ENCODE data around the gene RRBP1.

RRBP1 gene

DNA sequence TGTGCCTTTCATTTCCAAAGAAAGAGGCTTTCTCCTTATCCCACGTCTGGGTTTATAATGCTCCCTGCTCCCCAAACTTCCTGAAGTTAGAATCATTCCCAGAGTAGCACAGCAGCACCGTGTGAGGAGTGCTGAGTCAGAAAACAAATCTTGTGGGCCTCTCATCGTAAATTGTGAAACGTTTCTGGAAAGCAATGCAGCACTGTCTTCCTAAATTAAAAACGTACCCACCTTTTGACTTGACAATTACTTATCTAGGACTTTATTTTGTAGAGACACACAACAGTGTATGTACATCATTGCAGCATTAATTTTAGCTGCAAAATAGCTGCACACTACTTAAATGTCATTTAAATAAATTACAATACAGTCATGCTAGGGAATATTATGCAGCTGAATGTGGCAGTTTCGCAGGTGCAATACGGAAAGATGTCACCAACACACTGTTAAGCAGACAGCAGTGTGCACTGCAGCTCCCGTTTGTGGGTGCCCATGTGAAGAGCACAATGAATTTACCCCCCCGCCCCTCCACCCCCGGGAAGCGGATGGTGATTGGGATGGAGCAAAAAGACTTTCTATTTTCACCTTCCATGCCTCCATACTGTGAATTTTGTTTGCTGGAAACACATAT, 30.8 kb downstream of the RRBP1 start:
- Histone ChIP-seq H3K27ac (ENCODE audit: low read depth, low read length, poor library complexity, severe bottlenecking) (no peak overlapping the region), H3K9ac (ENCODE audit: low read length) (no peak overlapping the region), H3K79me2 (ENCODE audit: insufficient read depth, low read length) (no peaks in the 10 kb centered on the region), H2AFZ (ENCODE audit: low read length) (no peak overlapping the region), H3K36me3 (ENCODE audit: insufficient read depth, low read length) (peaks cover 22% of the 10 kb centered on the region), H3K9me2 (ENCODE audit: low read depth, low read length) (no peaks in the 10 kb centered on the region), H3K4me3 (ENCODE audit: low read depth, low read length, poor library complexity, severe bottlenecking) (no peak overlapping the region), H4K20me1 (ENCODE audit: insufficient read depth, low read length) (no peaks in the 10 kb centered on the region), H3F3A (ENCODE audit: insufficient read depth, low read length) (no peaks in the 10 kb centered on the region), H3K4me1 (ENCODE audit: insufficient read depth, low read length, severe bottlenecking) (peaks cover 67% of the 10 kb centered on the region), H3K27me3 (ENCODE audit: insufficient read depth, low read length) (no peaks in the 10 kb centered on the region), H3K9me3 (ENCODE audit: low read length) (no peaks in the 10 kb centered on the region), H3K4me2 (ENCODE audit: low read length) (no peak overlapping the region)
- TF ChIP-seq, protein P1, sequence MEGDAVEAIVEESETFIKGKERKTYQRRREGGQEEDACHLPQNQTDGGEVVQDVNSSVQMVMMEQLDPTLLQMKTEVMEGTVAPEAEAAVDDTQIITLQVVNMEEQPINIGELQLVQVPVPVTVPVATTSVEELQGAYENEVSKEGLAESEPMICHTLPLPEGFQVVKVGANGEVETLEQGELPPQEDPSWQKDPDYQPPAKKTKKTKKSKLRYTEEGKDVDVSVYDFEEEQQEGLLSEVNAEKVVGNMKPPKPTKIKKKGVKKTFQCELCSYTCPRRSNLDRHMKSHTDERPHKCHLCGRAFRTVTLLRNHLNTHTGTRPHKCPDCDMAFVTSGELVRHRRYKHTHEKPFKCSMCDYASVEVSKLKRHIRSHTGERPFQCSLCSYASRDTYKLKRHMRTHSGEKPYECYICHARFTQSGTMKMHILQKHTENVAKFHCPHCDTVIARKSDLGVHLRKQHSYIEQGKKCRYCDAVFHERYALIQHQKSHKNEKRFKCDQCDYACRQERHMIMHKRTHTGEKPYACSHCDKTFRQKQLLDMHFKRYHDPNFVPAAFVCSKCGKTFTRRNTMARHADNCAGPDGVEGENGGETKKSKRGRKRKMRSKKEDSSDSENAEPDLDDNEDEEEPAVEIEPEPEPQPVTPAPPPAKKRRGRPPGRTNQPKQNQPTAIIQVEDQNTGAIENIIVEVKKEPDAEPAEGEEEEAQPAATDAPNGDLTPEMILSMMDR (IDR thresholded peaks at IDR 0.05; ENCODE audit: low read length), result no peak
- no peak for TF ChIP-seq EZH2 (IDR thresholded peaks at IDR 0.05; ENCODE audit: borderline replicate concordance, low read length)

DNA sequence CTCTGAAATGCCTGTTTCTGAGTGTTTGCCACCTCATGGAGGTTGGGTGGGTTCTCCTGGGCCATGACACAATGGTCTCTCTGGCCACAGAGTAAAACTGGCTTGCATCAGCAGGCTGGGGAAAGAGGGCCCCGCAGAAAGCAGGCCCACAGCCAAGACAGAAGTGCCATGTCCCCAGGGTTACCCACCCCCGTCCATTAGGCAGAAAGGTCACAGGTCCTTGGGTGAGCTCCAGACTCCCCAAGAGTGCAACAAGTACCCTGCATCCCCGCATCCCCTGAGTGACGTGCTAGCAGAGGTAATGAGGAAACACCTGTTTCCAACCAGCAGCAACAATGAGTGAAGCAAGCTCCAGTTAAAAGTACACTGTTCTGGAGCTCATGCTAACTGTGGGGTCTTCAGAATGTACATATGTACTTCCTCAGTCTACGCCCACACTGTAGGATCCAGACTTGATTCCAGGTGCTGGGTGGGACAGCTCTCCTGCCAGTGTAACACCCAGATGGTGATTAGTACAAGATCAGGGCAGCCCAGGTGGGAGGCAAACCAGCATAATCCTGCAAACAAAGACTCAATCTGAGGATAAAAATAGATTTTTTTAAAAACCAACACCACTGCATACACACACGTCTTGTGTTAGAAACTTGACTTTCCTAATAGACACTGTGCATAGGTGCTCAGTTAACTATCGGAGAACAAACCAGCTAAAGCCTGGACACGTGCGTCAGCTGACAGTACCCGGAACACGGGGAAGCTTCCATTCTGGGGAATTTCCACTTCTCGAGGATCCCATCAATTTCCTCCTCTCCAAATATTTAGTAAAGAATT, 31.5 kb downstream of the RRBP1 start:
- Histone ChIP-seq H3K9me2 (ENCODE audit: low read depth, low read length) (no peaks in the 10 kb centered on the region), H3K9me3 (ENCODE audit: low read length) (no peaks in the 10 kb centered on the region), H3K27me3 (ENCODE audit: insufficient read depth, low read length) (no peaks in the 10 kb centered on the region), H3K4me3 (ENCODE audit: low read depth, low read length, poor library complexity, severe bottlenecking) (no peak overlapping the region), H3K36me3 (ENCODE audit: insufficient read depth, low read length) (peaks cover 17% of the 10 kb centered on the region), H3K9ac (ENCODE audit: low read length) (no peak overlapping the region), H2AFZ (ENCODE audit: low read length) (no peak overlapping the region), H3K4me2 (ENCODE audit: low read length) (no peak overlapping the region; the same call in 1 of the 2 replicates), H3F3A (ENCODE audit: insufficient read depth, low read length) (no peaks in the 10 kb centered on the region), H4K20me1 (ENCODE audit: insufficient read depth, low read length) (no peaks in the 10 kb centered on the region), H3K79me2 (ENCODE audit: insufficient read depth, low read length) (no peaks in the 10 kb centered on the region), H3K27ac (ENCODE audit: low read depth, low read length, poor library complexity, severe bottlenecking) (peak overlapping the region; percentile 50), H3K4me1 (ENCODE audit: insufficient read depth, low read length, severe bottlenecking) (peaks cover 72% of the 10 kb centered on the region)
- no peak for TF ChIP-seq EZH2 (IDR thresholded peaks at IDR 0.05; ENCODE audit: borderline replicate concordance, low read length)
- TF ChIP-seq, protein P1 (IDR thresholded peaks at IDR 0.05; ENCODE audit: low read length), result no peak

DNA sequence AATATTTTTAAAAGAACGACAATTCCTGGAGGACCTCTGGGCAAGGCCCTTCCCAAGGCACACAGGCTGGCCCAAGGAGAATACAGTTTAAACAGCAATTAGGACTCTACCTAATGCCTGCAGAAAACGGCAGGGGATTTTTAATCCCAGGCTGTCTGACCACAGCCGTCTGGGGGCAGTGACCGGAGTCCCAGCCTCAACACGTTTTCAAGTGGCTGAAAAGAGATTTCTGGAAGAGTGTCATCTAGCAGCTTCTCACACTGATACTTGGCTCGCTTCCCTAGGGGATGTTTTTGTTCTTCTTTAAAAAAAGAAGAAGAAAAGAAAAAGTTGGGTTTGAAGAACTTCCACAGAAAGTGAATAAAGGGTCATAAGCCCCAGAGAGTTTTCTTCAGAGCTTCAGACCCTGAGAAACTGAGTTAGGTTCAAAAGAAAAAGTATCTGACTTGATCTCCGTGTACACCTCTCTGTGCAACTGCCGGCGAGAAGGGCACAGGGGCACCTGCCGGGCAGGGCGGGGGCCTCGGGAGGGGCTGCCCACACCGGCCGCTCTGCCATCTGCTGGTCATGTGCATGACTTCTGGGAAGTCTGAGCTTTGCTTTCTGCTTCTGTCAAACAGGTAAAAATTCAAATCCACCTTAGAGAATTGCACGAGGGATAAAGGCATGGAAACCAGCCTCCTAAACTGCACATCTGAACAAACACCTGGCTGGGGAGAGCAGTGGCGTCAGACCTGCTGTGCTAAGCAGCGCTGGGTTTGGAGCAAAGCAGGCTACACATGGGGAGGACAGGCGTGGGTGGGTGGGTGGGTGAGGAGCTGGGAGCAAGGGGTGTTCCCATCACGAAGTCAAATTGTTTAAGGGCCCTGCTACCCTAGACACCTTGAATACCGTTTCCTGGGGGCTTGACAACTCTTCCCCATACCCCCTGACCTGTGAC, 33.0 kb downstream of the RRBP1 start:
- Histone ChIP-seq H3K4me3 (ENCODE audit: low read depth, low read length, poor library complexity, severe bottlenecking) (no peak overlapping the region), H2AFZ (ENCODE audit: low read length) (no peak overlapping the region), H3K4me2 (ENCODE audit: low read length) (peak overlapping the region; percentile 21; the same call in 1 of the 2 replicates), H3K27ac (ENCODE audit: low read depth, low read length, poor library complexity, severe bottlenecking) (peak overlapping the region; percentile 50), H3K9me2 (ENCODE audit: low read depth, low read length) (no peaks in the 10 kb centered on the region), H4K20me1 (ENCODE audit: insufficient read depth, low read length) (no peaks in the 10 kb centered on the region), H3K27me3 (ENCODE audit: insufficient read depth, low read length) (no peaks in the 10 kb centered on the region), H3K9ac (ENCODE audit: low read length) (no peak overlapping the region), H3F3A (ENCODE audit: insufficient read depth, low read length) (no peaks in the 10 kb centered on the region), H3K79me2 (ENCODE audit: insufficient read depth, low read length) (no peaks in the 10 kb centered on the region), H3K4me1 (ENCODE audit: insufficient read depth, low read length, severe bottlenecking) (peaks cover 86% of the 10 kb centered on the region), H3K9me3 (ENCODE audit: low read length) (no peaks in the 10 kb centered on the region), H3K36me3 (ENCODE audit: insufficient read depth, low read length) (peaks cover 12% of the 10 kb centered on the region)
- TF ChIP-seq EZH2 (IDR thresholded peaks at IDR 0.05; ENCODE audit: borderline replicate concordance, low read length), result no peak
- TF ChIP-seq, protein P1 (IDR thresholded peaks at IDR 0.05; ENCODE audit: low read length), result peak; percentile 62

All from OCI-LY1 (cell line).